K562 (cell line): ENCODE results near the gene SMC5. TPM values are rescaled to one million over a fixed set of nuclear protein-coding genes. Genes with fewer than 3 reads are reported as not detected.
A peak's percentile ranks its signal among the peaks of the same experiment; 100 is the strongest.

Experiments used
- ATAC-seq: fragments of 200-7000 bp; cut with Tn5 transposase; 3 replicates; pipeline ENCODE4 v1.9.1; 2020; ENCODE audit warnings: moderate library complexity
- BruUV-seq: library from RNA; stranded (reverse); fragments of 400-500 nt; replicated peaks from 2 replicates; lab custom pipeline; 2021; lab: Mats Ljungman, UMichigan
- CTCF ChIA-PET: fragments of 300-600 bp; formaldehyde crosslinking; extraction: SDS; loops from one replicate; lab custom pipeline; 2021; ENCODE audit warnings: low intra/inter-chr PET ratio; lab: Yijun Ruan, JAX
- POLR2A ChIA-PET: fragments of 300-600, 350-650 bp; sonication (Branson Sonifier 250); formaldehyde crosslinking; extraction: SDS; loops from one replicate; lab custom pipeline; 2021; ENCODE audit warnings: antibody characterized with exemption, inconsistent platforms; lab: Yijun Ruan, JAX
- DNase-seq, 4 experiments: peaks; one replicate each; pipeline versions ENCODE4 v3.0.0 to v3.0.0-alpha.2; 2011 to 2018; ENCODE audit warnings: low spot score in 3 of 4, mixed read lengths in 3 of 4; ENCODE audit errors: extremely low read depth in 1 of 4
- FAIRE-seq: peaks from 2 replicates; lab custom pipeline; 2011; peaks lifted over from hg19 to GRCh38; lab: Jason Lieb, UNC
- H2AFZ ChIP-seq: 2 replicates; pipeline ENCODE4 v1.6.0; 2011; ENCODE audit warnings: low read depth, low read length, control low read depth, inconsistent platforms
- H3K27ac ChIP-seq: fragments of 200-600 bp; 3 replicates; pipeline ENCODE4 v1.8.0; 2011; ENCODE audit warnings: low read depth, mild to moderate bottlenecking, control low read depth, inconsistent platforms, low read length, moderate library complexity, mixed read lengths; ENCODE audit errors: extremely low read depth
- H3K27me3 ChIP-seq, 2 experiments: fragments of 300-600 bp in 1 of 2; 2 replicates in 1 of 2; 3 replicates in 1 of 2; pipeline versions ENCODE4 v1.6.0 to v1.8.0; 2011; ENCODE audit warnings: inconsistent platforms in 2 of 2, low read length in 2 of 2, mild to moderate bottlenecking in 1 of 2, mixed read lengths in 1 of 2, moderate library complexity in 1 of 2; ENCODE audit not compliant: control insufficient read depth in 2 of 2, insufficient read depth in 2 of 2
- H3K36me3 ChIP-seq: fragments of 300-600 bp; 3 replicates; pipeline ENCODE4 v1.8.0; 2011; ENCODE audit warnings: mild to moderate bottlenecking, low read length, inconsistent platforms; ENCODE audit not compliant: control insufficient read depth, insufficient read depth
- H3K4me1 ChIP-seq, 2 experiments: fragments of 200-600 bp in 1 of 2; replicated peaks in 1 of 2; 2 replicates in 1 of 2; 3 replicates in 1 of 2; pipeline versions ENCODE4 v1.5.1 to v1.8.0; 2011; ENCODE audit warnings: inconsistent platforms in 2 of 2, low read length in 2 of 2, mild to moderate bottlenecking in 1 of 2, mixed read lengths in 1 of 2, moderate library complexity in 1 of 2; ENCODE audit not compliant: control insufficient read depth in 2 of 2, insufficient read depth in 2 of 2
- H3K4me2 ChIP-seq: 2 replicates; pipeline ENCODE4 v1.6.1; 2011; ENCODE audit warnings: low read length, control low read depth, inconsistent platforms, mixed read lengths; ENCODE audit not compliant: insufficient read depth
- H3K4me3 ChIP-seq: fragments of 200-600 bp; sonication (generic), shearing (Covaris generic); 2 replicates; pipeline ENCODE4 v1.5.1; 2016; ENCODE audit warnings: control low read depth, inconsistent platforms
- H3K79me2 ChIP-seq: fragments of 200-600 bp; 3 replicates; pipeline ENCODE4 v1.8.0; 2011; ENCODE audit warnings: low read length, inconsistent platforms; ENCODE audit not compliant: control insufficient read depth, insufficient read depth
- H3K9ac ChIP-seq, 2 experiments: 2 replicates each; pipeline versions ENCODE4 v1.6.0 to v1.6.1; 2011; ENCODE audit warnings: low read depth in 2 of 2, low read length in 2 of 2, control low read depth in 1 of 2, inconsistent platforms in 1 of 2, mild to moderate bottlenecking in 1 of 2, mixed read lengths in 1 of 2; ENCODE audit not compliant: insufficient read depth in 1 of 2
- H3K9me1 ChIP-seq: one replicate; pipeline ENCODE4 v1.6.0; 2011; ENCODE audit warnings: inconsistent platforms, mild to moderate bottlenecking, low read length, moderate library complexity; ENCODE audit not compliant: control insufficient read depth, insufficient read depth
- H3K9me3 ChIP-seq: replicated peaks from 2 replicates; pipeline ENCODE4 v1.5.1; 2011; ENCODE audit warnings: low read depth, low read length, inconsistent platforms; ENCODE audit not compliant: control insufficient read depth, insufficient read depth
- H4K20me1 ChIP-seq: replicated peaks from 2 replicates; pipeline ENCODE4 v1.6.1; 2011; ENCODE audit warnings: low read length, inconsistent platforms, mixed read lengths; ENCODE audit not compliant: control insufficient read depth, insufficient read depth
- ELF1 ChIP-seq: fragments of 200-800 bp; sonication (Bioruptor generic); IDR thresholded peaks from 2 replicates; pipeline ENCODE4 v1.6.1; 2016; ENCODE audit warnings: missing genetic modification characterization, missing compliant biosample characterization
- FOXK2 ChIP-seq, 2 experiments: fragments of 450-650 bp; IDR thresholded peaks in 1 of 2; conservative IDR thresholded peaks in 1 of 2; 2 replicates each; pipeline ENCODE4 v1.6.1; 2016; ENCODE audit warnings: low read depth in 2 of 2, mild to moderate bottlenecking in 1 of 2
- GABPB1 ChIP-seq: sonication (generic); formaldehyde crosslinking; IDR thresholded peaks from 2 replicates; pipeline ENCODE4 v1.8.0; 2022; ENCODE audit warnings: mild to moderate bottlenecking, missing genetic modification reagents
- PTBP1 ChIP-seq: fragments of 200-400 bp; formaldehyde crosslinking; IDR thresholded peaks from 2 replicates; pipeline ENCODE4 v1.6.1; 2017; ENCODE audit warnings: low read depth, low read length
- SAP30 ChIP-seq: fragments of 200-600 bp; sonication (generic); IDR thresholded peaks from 2 replicates; pipeline ENCODE4 v1.6.1; 2012; ENCODE audit warnings: borderline replicate concordance, low read depth, mild to moderate bottlenecking, moderate library complexity, low read length, control low read depth, inconsistent platforms; ENCODE audit not compliant: insufficient read depth, poor library complexity, severe bottlenecking
- SIRT6 ChIP-seq: IDR thresholded peaks from one replicate; pipeline ENCODE4 v1.6.1; 2012; ENCODE audit warnings: low read depth, mild to moderate bottlenecking, control low read depth, inconsistent platforms, low read length, moderate library complexity
- TSC22D4 ChIP-seq: fragments of 450-650 bp; IDR thresholded peaks from 2 replicates; pipeline ENCODE4 v1.6.1; 2016; ENCODE audit warnings: missing genetic modification characterization, missing biosample characterization, control low read depth
- ZBTB2 ChIP-seq: fragments of 450-650 bp; IDR thresholded peaks from 2 replicates; pipeline ENCODE4 v1.6.1; 2016; ENCODE audit warnings: antibody characterized with exemption
- ZNF445 ChIP-seq: fragments of 250-450 bp; sonication (Bioruptor Pico); IDR thresholded peaks from 2 replicates; pipeline ENCODE4 v1.4.0; 2020; ENCODE audit warnings: low read depth, mild to moderate bottlenecking, moderate library complexity
- ZNF717 ChIP-seq: fragments of 250-450 bp; sonication (Bioruptor Pico); IDR thresholded peaks from 2 replicates; pipeline ENCODE4 v1.5.0; 2021
- WGBS: fragments of 100-300 bp; shearing (Covaris generic); methylation state at CpG from one replicate; pipeline ENCODE4 v1.1.6; 2016; ENCODE audit warnings: low coverage, mixed read lengths; ENCODE audit not compliant: insufficient coverage; ENCODE audit errors: missing lambda C conversion rate; 5-methylcytosine and 5-hydroxymethylcytosine counted together
- in situ Hi-C: fragments of 300-500 bp; cut with MboI; formaldehyde crosslinking; loops from 4 replicates; pipeline ENCODE4 v1.15.0; 2018; ENCODE audit warnings: inconsistent platforms, mixed read lengths
- intact Hi-C: fragments of 100-400 bp; cut with micrococcal nuclease; formaldehyde crosslinking; loops from 2 replicates; pipeline ENCODE4 v1.14.2; 2022
- polyA plus RNA-seq, 8 experiments: library from polyadenylated mRNA; depleted of rRNA in 4 of 8; stranded (reverse) in 5 of 8; unstranded in 3 of 8; fragments of >200 nt; fragmentation: Nextera tagmentation in 2 of 8; fragmentation: Illumina TruSeq in 1 of 8; extraction: Ambion mirVana in 2 of 8; extraction: Trizol in 1 of 8; gene quantifications; 2 replicates each; pipeline versions ENCODE4 v1.2.1 to v1.2.3, GENCODE V29; 2011 to 2014; ENCODE audit warnings: inconsistent platforms in 1 of 8, missing spikeins in 1 of 8
- total RNA-seq, 7 experiments: library from RNA; depleted of rRNA in 6 of 7; stranded (reverse); fragments of >200 nt in 6 of 7; fragmentation: Illumina TruSeq in 2 of 7; extraction: Trizol in 2 of 7; gene quantifications; 2 replicates each; pipeline versions ENCODE4 v1.2.1 to v1.2.3, GENCODE V29; 2011 to 2021; ENCODE audit warnings: low replicate concordance in 1 of 7
- TF ChIP-seq, protein P1 (sequence below), 2 experiments: fragments of 450-650 bp in 1 of 2; IDR thresholded peaks; 2 replicates each; pipeline ENCODE4 v1.6.1; 2011 to 2017; ENCODE audit warnings: low read depth in 2 of 2, antibody characterized with exemption in 1 of 2, borderline replicate concordance in 1 of 2, low read length in 1 of 2, mild to moderate bottlenecking in 1 of 2, mixed read lengths in 1 of 2; ENCODE audit not compliant: control insufficient read depth in 1 of 2
- TF ChIP-seq, protein P2 (sequence below), 3 experiments: fragments of 200-800 bp in 1 of 3; fragments of 250-450 bp in 1 of 3; fragments of 450-650 bp in 1 of 3; sonication (Bioruptor Pico) in 1 of 3; sonication (Bioruptor generic) in 1 of 3; formaldehyde crosslinking in 1 of 3; IDR thresholded peaks; 2 replicates each; pipeline versions ENCODE4 v1.6.1 to v1.8.0; 2016 to 2022; ENCODE audit warnings: mild to moderate bottlenecking in 2 of 3, missing genetic modification characterization in 2 of 3, missing compliant biosample characterization in 1 of 3, moderate library complexity in 1 of 3

The SMC5 gene
- total and polyA plus RNA-seq, 9 of the 15 experiments (the other 6 are each of a cell fraction or from before 2014, with no cell fraction given): 3.5 to 43.2 (median 21.4) TPM

- no peak overlapping the region for H2AFZ ChIP-seq
- ChIA-PET POLR2A (interaction anchor here (1.1 kb wide), 1 partner anchor 17 kb away, joined by 3 read pairs; no protein-coding TSS in a partner anchor), CTCF (interaction anchor here (1.6 to 2.8 kb wide), 2 partner anchors 138 to 250 kb away, joined by 4 to 13 read pairs; no protein-coding TSS in a partner anchor)
- no peak overlapping the region for H3K4me3 ChIP-seq
- H3K27me3 ChIP-seq: no peaks in the 10 kb centered on the region
- no peak overlapping the region for H3K4me2 ChIP-seq
- DNase-seq (no peak), FAIRE-seq (no peak), ATAC-seq (no peak)
- H3K27ac ChIP-seq: no peak overlapping the region
- no peaks in the 10 kb centered on the region for H3K4me1 ChIP-seq
- peaks cover 33% of the 10 kb centered on the region; the same call in 1 of the 3 replicates for H3K36me3 ChIP-seq
- no peaks in the 10 kb centered on the region for H3K9me3 ChIP-seq
- in situ Hi-C loops (no loop called here), intact Hi-C loops (loop anchor here (5.0 kb wide), 1 partner anchor 60 kb away; the partner anchor contains the start of gene KLF9)
- H3K9ac ChIP-seq: no peak overlapping the region
- no peaks in the 10 kb centered on the region for H3K79me2 ChIP-seq
- TSS peak; percentile 25 for BruUV-seq
- WGBS: 83% methylated on average over 1 of the region's 1 CpG
- TF ChIP-seq PTBP1 (no peak), ZNF717 (no peak), SAP30 (no peak), GABPB1 (CRISPR knock-in tag) (no peak), FOXK2 (conservative IDR thresholded peaks at IDR 0.05 in 1 of 2, IDR thresholded peaks at IDR 0.05 in 1 of 2; ENCODE audit: low read depth in 2 of 2) (no peak), ZNF445 (CRISPR knock-in tag) (no peak), ELF1 (tag) (no peak), SIRT6 (no peak), ZBTB2 (no peak), TSC22D4 (tag) (no peak)
- TF ChIP-seq, protein P1, sequence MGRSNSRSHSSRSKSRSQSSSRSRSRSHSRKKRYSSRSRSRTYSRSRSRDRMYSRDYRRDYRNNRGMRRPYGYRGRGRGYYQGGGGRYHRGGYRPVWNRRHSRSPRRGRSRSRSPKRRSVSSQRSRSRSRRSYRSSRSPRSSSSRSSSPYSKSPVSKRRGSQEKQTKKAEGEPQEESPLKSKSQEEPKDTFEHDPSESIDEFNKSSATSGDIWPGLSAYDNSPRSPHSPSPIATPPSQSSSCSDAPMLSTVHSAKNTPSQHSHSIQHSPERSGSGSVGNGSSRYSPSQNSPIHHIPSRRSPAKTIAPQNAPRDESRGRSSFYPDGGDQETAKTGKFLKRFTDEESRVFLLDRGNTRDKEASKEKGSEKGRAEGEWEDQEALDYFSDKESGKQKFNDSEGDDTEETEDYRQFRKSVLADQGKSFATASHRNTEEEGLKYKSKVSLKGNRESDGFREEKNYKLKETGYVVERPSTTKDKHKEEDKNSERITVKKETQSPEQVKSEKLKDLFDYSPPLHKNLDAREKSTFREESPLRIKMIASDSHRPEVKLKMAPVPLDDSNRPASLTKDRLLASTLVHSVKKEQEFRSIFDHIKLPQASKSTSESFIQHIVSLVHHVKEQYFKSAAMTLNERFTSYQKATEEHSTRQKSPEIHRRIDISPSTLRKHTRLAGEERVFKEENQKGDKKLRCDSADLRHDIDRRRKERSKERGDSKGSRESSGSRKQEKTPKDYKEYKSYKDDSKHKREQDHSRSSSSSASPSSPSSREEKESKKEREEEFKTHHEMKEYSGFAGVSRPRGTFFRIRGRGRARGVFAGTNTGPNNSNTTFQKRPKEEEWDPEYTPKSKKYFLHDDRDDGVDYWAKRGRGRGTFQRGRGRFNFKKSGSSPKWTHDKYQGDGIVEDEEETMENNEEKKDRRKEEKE (IDR thresholded peaks at IDR 0.05; ENCODE audit: borderline replicate concordance in 1 of 2, control insufficient read depth in 1 of 2, low read depth in 2 of 2, low read length in 1 of 2): no peak
- TF ChIP-seq, protein P2, sequence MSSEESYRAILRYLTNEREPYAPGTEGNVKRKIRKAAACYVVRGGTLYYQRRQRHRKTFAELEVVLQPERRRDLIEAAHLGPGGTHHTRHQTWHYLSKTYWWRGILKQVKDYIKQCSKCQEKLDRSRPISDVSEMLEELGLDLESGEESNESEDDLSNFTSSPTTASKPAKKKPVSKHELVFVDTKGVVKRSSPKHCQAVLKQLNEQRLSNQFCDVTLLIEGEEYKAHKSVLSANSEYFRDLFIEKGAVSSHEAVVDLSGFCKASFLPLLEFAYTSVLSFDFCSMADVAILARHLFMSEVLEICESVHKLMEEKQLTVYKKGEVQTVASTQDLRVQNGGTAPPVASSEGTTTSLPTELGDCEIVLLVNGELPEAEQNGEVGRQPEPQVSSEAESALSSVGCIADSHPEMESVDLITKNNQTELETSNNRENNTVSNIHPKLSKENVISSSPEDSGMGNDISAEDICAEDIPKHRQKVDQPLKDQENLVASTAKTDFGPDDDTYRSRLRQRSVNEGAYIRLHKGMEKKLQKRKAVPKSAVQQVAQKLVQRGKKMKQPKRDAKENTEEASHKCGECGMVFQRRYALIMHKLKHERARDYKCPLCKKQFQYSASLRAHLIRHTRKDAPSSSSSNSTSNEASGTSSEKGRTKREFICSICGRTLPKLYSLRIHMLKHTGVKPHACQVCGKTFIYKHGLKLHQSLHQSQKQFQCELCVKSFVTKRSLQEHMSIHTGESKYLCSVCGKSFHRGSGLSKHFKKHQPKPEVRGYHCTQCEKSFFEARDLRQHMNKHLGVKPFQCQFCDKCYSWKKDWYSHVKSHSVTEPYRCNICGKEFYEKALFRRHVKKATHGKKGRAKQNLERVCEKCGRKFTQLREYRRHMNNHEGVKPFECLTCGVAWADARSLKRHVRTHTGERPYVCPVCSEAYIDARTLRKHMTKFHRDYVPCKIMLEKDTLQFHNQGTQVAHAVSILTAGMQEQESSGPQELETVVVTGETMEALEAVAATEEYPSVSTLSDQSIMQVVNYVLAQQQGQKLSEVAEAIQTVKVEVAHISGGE (CRISPR knock-in tag; IDR thresholded peaks at IDR 0.05): no peak
- no peaks in the 10 kb centered on the region for H4K20me1 ChIP-seq
- no peaks in the 10 kb centered on the region for H3K9me1 ChIP-seq
These were observed 93.6 kb downstream of the SMC5 start for GRCh38 chr9:70352356-70352755.
